ENCODE results near the gene SOAT2.

GRCh38 chr12:53123578-53124351 lies 20.5 kb downstream of the SOAT2 start:
- no peak for TF ChIP-seq CTCF (IDR thresholded peaks at IDR 0.05)
- TF ChIP-seq POLR2AphosphoS5 (IDR thresholded peaks at IDR 0.05; ENCODE audit: insufficient read depth in 1 of 2, low read depth in 1 of 2), result no peak
